Psoas muscle (tissue), 8 donors: ENCODE results near the gene MINDY4. TPM values are rescaled to one million over a fixed set of nuclear protein-coding genes. Genes with fewer than 3 reads are reported as not detected.

ENCODE experiments used
- ATAC-seq, 4 donors: fragments of 200-7000 bp; cut with Tn5 transposase; one replicate each; pipeline ENCODE4 v1.9.1; 2020; ENCODE audit warnings: moderate library complexity in 3 of 4, mild to moderate bottlenecking in 2 of 4
- DNase-seq, 2 donors: peaks; one replicate each; pipeline ENCODE4 v3.0.0-alpha.2; 2020
- H3K27ac ChIP-seq: fragments of 200-600 bp; one replicate; pipeline ENCODE4 v1.8.0; 2022
- H3K27me3 ChIP-seq, 3 donors: fragments of 200-600 bp in 1 of 3; one replicate each; pipeline versions ENCODE4 v1.6.1 to v1.8.0; 2013 to 2022; ENCODE audit warnings: low read length in 2 of 3, mild to moderate bottlenecking in 2 of 3, moderate library complexity in 1 of 3; ENCODE audit not compliant: insufficient read depth in 3 of 3
- H3K36me3 ChIP-seq, 2 donors: fragments of 200-600 bp in 1 of 2; one replicate each; pipeline versions ENCODE4 v1.6.1 to v1.8.0; 2013 to 2022; ENCODE audit warnings: low read depth in 1 of 2, mild to moderate bottlenecking in 1 of 2, moderate library complexity in 1 of 2; ENCODE audit not compliant: insufficient read depth in 1 of 2
- H3K4me1 ChIP-seq: fragments of 200-600 bp; one replicate; pipeline ENCODE4 v1.8.0; 2022
- H3K4me3 ChIP-seq: fragments of 200-600 bp; one replicate; pipeline ENCODE4 v1.8.0; 2022; ENCODE audit warnings: mild to moderate bottlenecking
- H3K9me3 ChIP-seq: fragments of 200-600 bp; one replicate; pipeline ENCODE4 v1.8.0; 2022
- CTCF ChIP-seq: fragments of 200-600 bp; IDR thresholded peaks from one replicate; pipeline ENCODE4 v1.8.0; 2022; ENCODE audit warnings: antibody characterized with exemption
- WGBS, 3 donors: extraction: QIAGEN DNeasy Blood & Tissue Kit; methylation state at CpG; one replicate each; pipeline versions ENCODE4 v1.1.6 to v1.1.7; 2013; 5-methylcytosine and 5-hydroxymethylcytosine counted together
- intact Hi-C, 2 donors: fragments of 100-400 bp; cut with DNase I; formaldehyde crosslinking; loops; one replicate each; pipeline versions ENCODE4 v1.11.0 to v1.14.2; 2022
- polyA plus RNA-seq, 3 donors: library from polyadenylated mRNA; stranded (reverse); fragments of 200-250 nt; gene quantifications; one replicate each; pipeline ENCODE4 v1.2.3, GENCODE V29; 2013
- total RNA-seq, 4 donors: library from RNA; stranded (reverse); fragmentation: NEBNext Ultra II Directional in 2 of 4; extraction: Animal tissue kit (Norgen Biotek cat#: 25700) in 2 of 4; gene quantifications; one replicate each; pipeline versions ENCODE4 v1.2.1 to v1.2.4, GENCODE V29; 2021 to 2023
- donor health status: healthy with polysubstance abuse.
- donor health status: DM: no; HTN: no; CAD: no; lungs with moderate emphysema.
- donor health status: Bipolar disorder and iron deficiency.
- donor health status: healthy.
- donor health status: DM: yes; HTN: yes; CAD: no.
- donor health status: DM: no; HTN: no; CAD: no.
- donor health status: DM: no; HTN: no; CAD: no.
- donor health status: DM: yes; HTN: yes; CAD: no.

The MINDY4 gene
- total and polyA plus RNA-seq, 7 donors, result 0.86 to 3.5 (median 1.5) TPM

DNA sequence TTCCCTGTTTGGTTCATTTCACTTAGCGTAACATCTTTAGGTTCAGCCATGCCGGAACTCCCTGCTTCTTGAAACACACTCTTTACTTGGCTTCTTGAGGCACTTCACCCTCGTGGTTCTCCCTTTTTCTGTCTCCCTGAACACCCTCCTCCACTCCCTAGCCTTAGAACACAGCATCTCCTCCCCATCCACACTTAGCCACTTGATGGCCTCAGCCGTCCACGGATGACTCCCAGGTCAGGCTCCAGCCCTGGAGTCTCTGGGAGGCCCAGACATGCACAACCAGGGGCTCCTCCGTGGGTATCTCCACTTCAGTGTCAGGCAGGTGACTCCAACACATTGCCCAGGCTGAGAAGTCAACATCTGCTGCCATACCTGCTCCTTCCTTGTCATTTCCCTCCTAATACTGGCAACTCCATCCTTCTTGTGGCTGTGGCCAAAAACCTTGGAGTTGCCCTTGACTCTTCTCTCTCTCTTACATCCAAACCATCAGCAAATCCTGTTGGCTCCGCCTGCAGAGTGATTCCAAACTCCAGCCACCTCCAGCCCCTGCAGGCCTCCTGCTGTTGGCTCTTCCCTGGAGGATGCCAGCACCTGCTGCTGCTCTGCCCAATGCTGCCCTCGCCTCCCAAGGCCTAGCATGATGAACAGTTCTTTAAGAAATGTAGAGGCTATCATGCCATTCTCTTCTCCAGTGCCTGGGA lies 27.7 kb upstream of the MINDY4 start:
- H3K9me3 ChIP-seq, result no peaks in the 10 kb centered on the region
- H3K27me3 ChIP-seq, result no peaks in the 10 kb centered on the region
- no peaks in the 10 kb centered on the region for H3K4me1 ChIP-seq
- no peaks in the 10 kb centered on the region for H3K36me3 ChIP-seq
- DNase-seq (no peak), ATAC-seq (peak in 3 of 4 donors; percentile 42 to 63 (median 49))
- H3K4me3 ChIP-seq, result no peak overlapping the region
- TF ChIP-seq CTCF, result peak; percentile 25
- intact Hi-C loops, result loop anchor here in 1 of 2 donors (5.0 kb wide), 1 partner anchor 61 kb away; the partner anchor contains the start of gene CRHR2
- H3K27ac ChIP-seq, result no peak overlapping the region
- 65 to 71% (median 65%) methylated on average over 8 of the region's 8 CpGs for WGBS, 3 donors

- WGBS, 3 donors, result 93 to 97% (median 94%) methylated on average over 12 of the region's 12 CpGs
- Histone ChIP-seq H3K27ac (no peak overlapping the region), H3K36me3 (no peaks in the 10 kb centered on the region), H3K9me3 (no peaks in the 10 kb centered on the region), H3K4me1 (no peaks in the 10 kb centered on the region), H3K4me3 (no peak overlapping the region), H3K27me3 (no peaks in the 10 kb centered on the region)
- no peak for DNase-seq
- no peak for ATAC-seq
- TF ChIP-seq CTCF, result no peak
- intact Hi-C loops, result loop anchor here in 1 of 2 donors (5.0 kb wide), 1 partner anchor 62 kb away; the partner anchor contains the start of gene CRHR2
Measured at GRCh38 chr7:30744075-30744417, 27.2 kb upstream of the MINDY4 start.

GRCh38 chr7:30745261-30745941 lies 25.8 kb upstream of the MINDY4 start:
- 68 to 82% (median 76%) methylated on average over 6 of the region's 6 CpGs for WGBS, 3 donors
- H3K27ac ChIP-seq, result no peak overlapping the region
- no peak for ATAC-seq

DNA sequence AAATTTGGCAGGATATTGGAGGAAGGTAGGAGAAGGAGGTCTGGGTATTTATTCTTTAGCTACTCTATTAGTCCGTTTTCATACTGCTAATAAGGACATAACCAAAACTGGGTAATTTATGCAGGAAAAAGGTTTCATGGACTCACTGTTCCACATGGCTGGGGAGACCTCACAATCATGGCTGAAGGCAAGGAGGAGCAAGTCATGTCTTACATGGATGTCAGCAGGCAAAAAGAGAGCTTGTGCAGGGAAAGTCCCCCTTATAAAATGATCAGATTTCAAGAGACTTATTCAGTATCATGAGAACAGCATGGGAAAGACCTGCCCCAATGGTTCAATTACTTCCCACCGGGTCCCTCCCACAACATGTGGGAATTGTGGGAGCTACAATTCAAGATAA lies 21.2 kb upstream of the MINDY4 start:
- 76 to 82% (median 81%) methylated on average over 2 of the region's 2 CpGs for WGBS, 3 donors
- no peaks in the 10 kb centered on the region for H3K27me3 ChIP-seq
- H3K36me3 ChIP-seq, result no peaks in the 10 kb centered on the region
- ATAC-seq, result no peak
- intact Hi-C loops, result no loop called here
- no peak overlapping the region for H3K4me3 ChIP-seq
- DNase-seq, result no peak
- no peak for TF ChIP-seq CTCF
- peak overlapping the region; percentile 78 for H3K27ac ChIP-seq
- H3K9me3 ChIP-seq, result no peaks in the 10 kb centered on the region
- peaks cover 34% of the 10 kb centered on the region for H3K4me1 ChIP-seq

More at GRCh38 chr7:30745261-30745941, 25.8 kb upstream of the MINDY4 start:
- H3K4me3 ChIP-seq, result no peak overlapping the region
- H3K4me1 ChIP-seq, result peaks cover 5% of the 10 kb centered on the region
- intact Hi-C loops, result no loop called here
- no peak for DNase-seq
- no peak for TF ChIP-seq CTCF
- no peaks in the 10 kb centered on the region for H3K27me3 ChIP-seq
- no peaks in the 10 kb centered on the region for H3K9me3 ChIP-seq
- H3K36me3 ChIP-seq, result no peaks in the 10 kb centered on the region
